Measurements from ENCODE around the gene ADARB2.

ADARB2 gene

GRCh38 chr10:1130995-1131790, 606.1 kb downstream of the ADARB2 start:
- in situ Hi-C loops (cut with HindIII; ENCODE audit: low sequenced_read_pairs), result no loop called here

GRCh38 chr10:1130226-1130625, 607.1 kb downstream of the ADARB2 start:
- in situ Hi-C loops (cut with HindIII; ENCODE audit: low sequenced_read_pairs), result no loop called here

- in situ Hi-C loops (cut with HindIII; ENCODE audit: low sequenced_read_pairs), result no loop called here
Measured at GRCh38 chr10:1128649-1129048, 608.7 kb downstream of the ADARB2 start.

- in situ Hi-C loops (cut with HindIII; ENCODE audit: low sequenced_read_pairs), result no loop called here
Measured at GRCh38 chr10:1128115-1128514, 609.2 kb downstream of the ADARB2 start.

DNA sequence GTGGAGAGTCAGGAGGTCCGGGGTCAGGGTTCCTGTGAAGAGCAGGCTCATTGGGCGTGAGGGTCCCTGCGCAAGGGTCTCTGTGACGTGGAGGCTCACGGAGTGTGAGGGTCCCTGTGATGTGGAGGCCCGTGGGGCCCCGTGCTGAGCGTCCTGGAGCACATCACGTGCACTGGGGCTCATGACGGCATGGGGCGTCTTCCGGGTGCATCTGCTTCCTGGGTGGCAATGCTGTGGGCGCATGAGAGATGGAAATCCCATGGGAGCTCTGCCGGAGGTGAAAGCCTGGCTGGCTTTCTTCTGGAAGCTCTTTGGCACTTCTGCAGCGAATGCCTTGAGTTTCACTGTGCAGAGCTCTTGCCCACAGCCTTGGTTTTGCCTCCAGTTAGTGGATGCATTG, 609.7 kb downstream of the ADARB2 start:
- in situ Hi-C loops (cut with HindIII; ENCODE audit: low sequenced_read_pairs), result no loop called here
